Common myeloid progenitor, CD34-positive (primary cell): ENCODE results near the gene GPAM.

ENCODE experiments used
- CTCF ChIA-PET: fragments of 350-600 bp; sonication (Branson Sonifier 250); formaldehyde crosslinking; loops from one replicate; lab custom pipeline; 2021; ENCODE audit warnings: antibody characterized with exemption; lab: Charles Lee
- POLR2A ChIA-PET: fragments of 350-600 bp; sonication (Branson Sonifier 250); formaldehyde crosslinking; loops from one replicate; lab custom pipeline; 2021; ENCODE audit warnings: antibody characterized with exemption; lab: Charles Lee
- DNase-seq, 3 donors: peaks; one replicate each; pipeline versions ENCODE4 v3.0.0 to v3.0.0-alpha.2; 2013
- H3K27ac ChIP-seq, 2 experiments: 1 replicate in 1 of 2; 2 replicates in 1 of 2; pipeline ENCODE4 v1.7.0; 2013; ENCODE audit warnings: inconsistent platforms in 2 of 2, low read length in 2 of 2, mild to moderate bottlenecking in 2 of 2, low read depth in 1 of 2, moderate library complexity in 1 of 2; ENCODE audit not compliant: severe bottlenecking in 2 of 2, insufficient read depth in 1 of 2, poor library complexity in 1 of 2
- H3K27me3 ChIP-seq, 5 experiments: replicated peaks in 2 of 5; 1 replicate in 3 of 5; 2 replicates in 2 of 5; pipeline versions ENCODE4 v1.6.1 to v1.7.0; 2013; ENCODE audit warnings: low read length in 4 of 5, mild to moderate bottlenecking in 2 of 5, moderate library complexity in 2 of 5, inconsistent platforms in 1 of 5; ENCODE audit not compliant: insufficient read depth in 5 of 5, control insufficient read depth in 4 of 5
- H3K36me3 ChIP-seq, 4 experiments: 1 replicate in 2 of 4; 2 replicates in 2 of 4; pipeline versions ENCODE4 v1.6.1 to v1.7.0; 2013; ENCODE audit warnings: low read length in 3 of 4, control low read depth in 1 of 4, mild to moderate bottlenecking in 1 of 4; ENCODE audit not compliant: control insufficient read depth in 4 of 4, insufficient read depth in 4 of 4
- H3K4me1 ChIP-seq, 4 experiments: 1 replicate in 3 of 4; 2 replicates in 1 of 4; pipeline versions ENCODE4 v1.6.1 to v1.7.1; 2013; ENCODE audit warnings: low read length in 3 of 4, mild to moderate bottlenecking in 3 of 4, control low read depth in 1 of 4, inconsistent platforms in 1 of 4, moderate library complexity in 1 of 4; ENCODE audit not compliant: control insufficient read depth in 4 of 4, insufficient read depth in 4 of 4; ENCODE audit errors: control extremely low read depth in 1 of 4
- H3K4me3 ChIP-seq, 7 experiments: 1 replicate in 4 of 7; 2 replicates in 3 of 7; pipeline versions ENCODE4 v1.5.1 to v1.7.0; 2013; ENCODE audit warnings: mild to moderate bottlenecking in 7 of 7, low read length in 6 of 7, moderate library complexity in 6 of 7, inconsistent platforms in 2 of 7, low read depth in 2 of 7, control low read depth in 1 of 7; ENCODE audit not compliant: insufficient read depth in 4 of 7, control insufficient read depth in 1 of 7; ENCODE audit errors: extremely low read depth in 1 of 7
- H3K9me3 ChIP-seq, 5 experiments: 1 replicate in 4 of 5; 2 replicates in 1 of 5; pipeline versions ENCODE4 v1.6.1 to v1.7.1; 2013; ENCODE audit warnings: low read length in 4 of 5, mild to moderate bottlenecking in 2 of 5, inconsistent platforms in 1 of 5, low read depth in 1 of 5, moderate library complexity in 1 of 5; ENCODE audit not compliant: control insufficient read depth in 4 of 5, insufficient read depth in 2 of 5; ENCODE audit errors: control extremely low read depth in 1 of 5
- WGBS: methylation state at CpG from one replicate; pipeline ENCODE4 v1.1.5; 2013; ENCODE audit not compliant: insufficient coverage; 5-methylcytosine and 5-hydroxymethylcytosine counted together

Gene GPAM

GRCh38 chr10:112145263-112145662, 38.3 kb downstream of the GPAM start:
- 88% methylated on average over 2 of the region's 5 CpGs for WGBS
- Histone ChIP-seq H3K36me3 (peaks cover 0 to 2% (median 0%) of the 10 kb centered on the region in 4 experiments), H3K27me3 (no peaks in the 10 kb centered on the region), H3K27ac (no peak overlapping the region), H3K4me1 (no peaks in the 10 kb centered on the region), H3K4me3 (no peak overlapping the region), H3K9me3 (no peaks in the 10 kb centered on the region)
- DNase-seq, result no peak
- POLR2A ChIA-PET, result no interaction called here
- CTCF ChIA-PET, result interaction anchor here (1.0 kb wide), 1 partner anchor 9 kb away, joined by 3 read pairs; no protein-coding TSS in a partner anchor

GRCh38 chr10:112143420-112143819, 40.1 kb downstream of the GPAM start:
- Histone ChIP-seq H3K4me3 (no peak overlapping the region), H3K27ac (no peak overlapping the region), H3K27me3 (no peaks in the 10 kb centered on the region), H3K4me1 (no peaks in the 10 kb centered on the region), H3K9me3 (no peaks in the 10 kb centered on the region), H3K36me3 (no peaks in the 10 kb centered on the region)
- CTCF ChIA-PET, result interaction anchor here (0.7 to 1.0 kb wide), 2 partner anchors 8 to 16 kb away, joined by 3 to 4 read pairs; no protein-coding TSS in a partner anchor
- no peak for DNase-seq
- POLR2A ChIA-PET, result no interaction called here
- WGBS, result 96% methylated on average over 4 of the region's 4 CpGs

GRCh38 chr10:112141292-112141691, 42.3 kb downstream of the GPAM start:
- no CpG with 5 or more reads among the region's 5 CpGs for WGBS
- POLR2A ChIA-PET, result no interaction called here
- Histone ChIP-seq H3K9me3 (no peaks in the 10 kb centered on the region), H3K4me3 (no peak overlapping the region), H3K27me3 (no peaks in the 10 kb centered on the region), H3K27ac (no peak overlapping the region), H3K4me1 (no peaks in the 10 kb centered on the region), H3K36me3 (no peaks in the 10 kb centered on the region)
- CTCF ChIA-PET, result interaction anchor here (0.7 to 6.9 kb wide), 8 partner anchors 11 to 294 kb away, joined by 3 to 76 read pairs (median 4); no protein-coding TSS in a partner anchor
- no peak for DNase-seq

GRCh38 chr10:112140110-112140970, 43.2 kb downstream of the GPAM start:
- Histone ChIP-seq H3K9me3 (no peaks in the 10 kb centered on the region), H3K4me1 (no peaks in the 10 kb centered on the region), H3K4me3 (no peak overlapping the region), H3K36me3 (no peaks in the 10 kb centered on the region), H3K27me3 (no peaks in the 10 kb centered on the region), H3K27ac (no peak overlapping the region)
- WGBS, result 18% methylated on average over 11 of the region's 11 CpGs
- ChIA-PET CTCF (interaction anchor here (0.8 to 6.9 kb wide), 7 partner anchors 11 to 207 kb away, joined by 3 to 76 read pairs (median 5); no protein-coding TSS in a partner anchor), POLR2A (no interaction called here)
- peak; percentile 87 to 90 (median 89) for DNase-seq

GRCh38 chr10:112139176-112139575, 44.4 kb downstream of the GPAM start:
- Histone ChIP-seq H3K4me3 (no peak overlapping the region), H3K27ac (no peak overlapping the region), H3K9me3 (no peaks in the 10 kb centered on the region), H3K27me3 (no peaks in the 10 kb centered on the region), H3K4me1 (no peaks in the 10 kb centered on the region), H3K36me3 (no peaks in the 10 kb centered on the region)
- CTCF ChIA-PET, result interaction anchor here (1.1 to 6.9 kb wide), 10 partner anchors 12 to 332 kb away, joined by 5 to 76 read pairs (median 6); no protein-coding TSS in a partner anchor
- POLR2A ChIA-PET, result no interaction called here
- no peak for DNase-seq
- WGBS, result 98% methylated on average over 5 of the region's 7 CpGs

- Histone ChIP-seq H3K36me3 (no peaks in the 10 kb centered on the region), H3K27me3 (no peaks in the 10 kb centered on the region), H3K9me3 (no peaks in the 10 kb centered on the region), H3K27ac (no peak overlapping the region), H3K4me1 (no peaks in the 10 kb centered on the region), H3K4me3 (no peak overlapping the region)
- ChIA-PET POLR2A (no interaction called here), CTCF (interaction anchor here (0.7 to 6.9 kb wide), 28 partner anchors 9 to 333 kb away, joined by 3 to 76 read pairs (median 4); partner anchors contain the start of gene GPAM)
- peak; percentile 38 to 63 (median 56) for DNase-seq
- WGBS, result 57% methylated on average over 7 of the region's 13 CpGs
Observed at GRCh38 chr10:112137154-112137987, 46.2 kb downstream of the GPAM start.
